Measurements from ENCODE around the gene HTR3C.
"Not testable (repeated sequence)": the region's sequence is repeated elsewhere in the genome, so short reads cannot be mapped to it uniquely, and the experiment has no call there.

HTR3C gene

GRCh38 chr3:184030536-184030935 is 22.3 kb upstream of the HTR3C start:
- no peak for DNase-seq (ENCODE audit: low read depth in 1 of 2, low spot score in 1 of 2)

GRCh38 chr3:184031187-184031792 is 21.6 kb upstream of the HTR3C start, which contains the start of gene HTR3D:
Gene HTR3D (plus strand): TSS chr3:184031742. CDS start chr3:184031742, 0 bp downstream.
- DNase-seq (ENCODE audit: low read depth in 1 of 2, low spot score in 1 of 2) = no peak

- DNase-seq (ENCODE audit: low read depth in 1 of 2, low spot score in 1 of 2) = no peak
Measured at GRCh38 chr3:184037816-184038215, 15.0 kb upstream of the HTR3C start.

- not testable (repeated sequence) for DNase-seq (ENCODE audit: low read depth in 1 of 2, low spot score in 1 of 2)
Measured at GRCh38 chr3:184038307-184038706, 14.5 kb upstream of the HTR3C start.

- DNase-seq (ENCODE audit: low read depth in 1 of 2, low spot score in 1 of 2) = no peak
Measured at GRCh38 chr3:184039414-184039813, 13.4 kb upstream of the HTR3C start.

- no peak for DNase-seq (ENCODE audit: low read depth in 1 of 2, low spot score in 1 of 2)
Measured at GRCh38 chr3:184040010-184040409, 12.8 kb upstream of the HTR3C start.

GRCh38 chr3:184042617-184043016 is 10.2 kb upstream of the HTR3C start:
- no peak for DNase-seq (ENCODE audit: low read depth in 1 of 2, low spot score in 1 of 2)

GRCh38 chr3:184045995-184046394 is 6.9 kb upstream of the HTR3C start:
- DNase-seq (ENCODE audit: low read depth in 1 of 2, low spot score in 1 of 2) = no peak

GRCh38 chr3:184050217-184050847 is 2.5 kb upstream of the HTR3C start:
- no peak for DNase-seq (ENCODE audit: low read depth in 1 of 2, low spot score in 1 of 2)

- no peak for DNase-seq (ENCODE audit: low read depth in 1 of 2, low spot score in 1 of 2)
Measured at GRCh38 chr3:184058029-184058428, 5.2 kb downstream of the HTR3C start.

GRCh38 chr3:184059424-184059823 is 6.6 kb downstream of the HTR3C start:
- no peak for DNase-seq (ENCODE audit: low read depth in 1 of 2, low spot score in 1 of 2)

GRCh38 chr3:184062637-184063036 is 9.8 kb downstream of the HTR3C start:
- DNase-seq (ENCODE audit: low read depth in 1 of 2, low spot score in 1 of 2) = no peak

- DNase-seq (ENCODE audit: low read depth in 1 of 2, low spot score in 1 of 2) = no peak
Measured at GRCh38 chr3:184066211-184066610, 13.4 kb downstream of the HTR3C start.

- no peak for DNase-seq (ENCODE audit: low read depth in 1 of 2, low spot score in 1 of 2)
Measured at GRCh38 chr3:184067573-184068055, 14.8 kb downstream of the HTR3C start.

GRCh38 chr3:184068344-184068743 is 15.5 kb downstream of the HTR3C start:
- no peak for DNase-seq (ENCODE audit: low read depth in 1 of 2, low spot score in 1 of 2)

GRCh38 chr3:184071142-184071541 is 18.3 kb downstream of the HTR3C start:
- not testable (repeated sequence) for DNase-seq (ENCODE audit: low read depth in 1 of 2, low spot score in 1 of 2)

GRCh38 chr3:184073621-184074020 is 20.8 kb downstream of the HTR3C start:
- DNase-seq (ENCODE audit: low read depth in 1 of 2, low spot score in 1 of 2) = no peak

- DNase-seq (ENCODE audit: low read depth in 1 of 2, low spot score in 1 of 2) = no peak
Measured at GRCh38 chr3:184075901-184076300, 23.1 kb downstream of the HTR3C start.

- no peak for DNase-seq (ENCODE audit: low read depth in 1 of 2, low spot score in 1 of 2)
Measured at GRCh38 chr3:184077881-184078280, 25.0 kb downstream of the HTR3C start.

GRCh38 chr3:184078851-184079250 is 26.0 kb downstream of the HTR3C start:
- no peak for DNase-seq (ENCODE audit: low read depth in 1 of 2, low spot score in 1 of 2)

GRCh38 chr3:184081116-184081830 is 28.4 kb downstream of the HTR3C start:
- DNase-seq (ENCODE audit: low read depth in 1 of 2, low spot score in 1 of 2) = no peak

GRCh38 chr3:184082034-184082433 is 29.2 kb downstream of the HTR3C start:
- no peak for DNase-seq (ENCODE audit: low read depth in 1 of 2, low spot score in 1 of 2)
